IMR-90 (cell line): ENCODE measurements around the gene PTGDS.

Experiments
- CEBPB ChIP-seq: IDR thresholded peaks from 2 replicates; pipeline ENCODE4 v1.6.1; 2012; ENCODE audit warnings: low read depth, low read length, improper control_type of control experiment
- CHD1 ChIP-seq: IDR thresholded peaks from 2 replicates; pipeline ENCODE4 v1.6.1; 2012; ENCODE audit warnings: low read depth, low read length, improper control_type of control experiment
- CTCF ChIP-seq: conservative IDR thresholded peaks from 2 replicates; pipeline ENCODE4 v1.5.1; 2012; ENCODE audit warnings: mild to moderate bottlenecking, low read depth, low read length, improper control_type of control experiment
- FOS ChIP-seq: fragments of 150-350 bp; IDR thresholded peaks from 2 replicates; pipeline ENCODE4 v1.6.1; 2016; ENCODE audit warnings: low read depth, low read length
- MAZ ChIP-seq: IDR thresholded peaks from 2 replicates; pipeline ENCODE4 v1.6.1; 2012; ENCODE audit warnings: low read depth, mild to moderate bottlenecking, low read length, improper control_type of control experiment, moderate library complexity, borderline replicate concordance
- MXI1 ChIP-seq: IDR thresholded peaks from 2 replicates; pipeline ENCODE4 v1.6.1; 2012; ENCODE audit warnings: low read depth, mild to moderate bottlenecking, low read length, moderate library complexity, borderline replicate concordance
- NFE2L2 ChIP-seq: fragments of 150-350 bp; IDR thresholded peaks from 2 replicates; pipeline ENCODE4 v1.6.1; 2016; ENCODE audit warnings: low read depth, mild to moderate bottlenecking, low read length
- POLR2A ChIP-seq: IDR thresholded peaks from 2 replicates; pipeline ENCODE4 v1.6.1; 2012; ENCODE audit warnings: mild to moderate bottlenecking, low read depth, low read length
- RAD21 ChIP-seq: IDR thresholded peaks from 2 replicates; pipeline ENCODE4 v1.6.1; 2012; ENCODE audit warnings: low read length, improper control_type of control experiment
- RCOR1 ChIP-seq: IDR thresholded peaks from 2 replicates; pipeline ENCODE4 v1.6.1; 2012; ENCODE audit warnings: mild to moderate bottlenecking, low read length, improper control_type of control experiment; ENCODE audit not compliant: insufficient replicate concordance
- RFX5 ChIP-seq: IDR thresholded peaks from 2 replicates; pipeline ENCODE4 v1.8.0; 2012; ENCODE audit warnings: low read depth, mild to moderate bottlenecking, low read length, moderate library complexity
- SMC3 ChIP-seq: fragments of 150-350 bp; IDR thresholded peaks from 2 replicates; pipeline ENCODE4 v1.6.1; 2016; ENCODE audit warnings: low read depth, mild to moderate bottlenecking, antibody characterized with exemption, low read length, moderate library complexity
- TF ChIP-seq, protein P1 (sequence below): fragments of 150-350 bp; IDR thresholded peaks from 2 replicates; pipeline ENCODE4 v1.6.1; 2016; ENCODE audit warnings: low read depth, mild to moderate bottlenecking, low read length, moderate library complexity, borderline replicate concordance
- TF ChIP-seq, protein P2 (sequence below): fragments of 150-350 bp; IDR thresholded peaks from 2 replicates; pipeline ENCODE4 v1.6.1; 2017; ENCODE audit warnings: mild to moderate bottlenecking, antibody characterized with exemption, low read length, low read depth

GRCh38 chr9:136952876-136953770, 24.2 kb upstream of the PTGDS start:
- TF ChIP-seq POLR2A (no peak), CEBPB (no peak), MXI1 (no peak), CHD1 (no peak), CTCF (no peak), NFE2L2 (no peak), SMC3 (no peak), MAZ (no peak), RCOR1 (no peak), FOS (no peak), RFX5 (no peak), RAD21 (no peak)
- TF ChIP-seq, protein P1, sequence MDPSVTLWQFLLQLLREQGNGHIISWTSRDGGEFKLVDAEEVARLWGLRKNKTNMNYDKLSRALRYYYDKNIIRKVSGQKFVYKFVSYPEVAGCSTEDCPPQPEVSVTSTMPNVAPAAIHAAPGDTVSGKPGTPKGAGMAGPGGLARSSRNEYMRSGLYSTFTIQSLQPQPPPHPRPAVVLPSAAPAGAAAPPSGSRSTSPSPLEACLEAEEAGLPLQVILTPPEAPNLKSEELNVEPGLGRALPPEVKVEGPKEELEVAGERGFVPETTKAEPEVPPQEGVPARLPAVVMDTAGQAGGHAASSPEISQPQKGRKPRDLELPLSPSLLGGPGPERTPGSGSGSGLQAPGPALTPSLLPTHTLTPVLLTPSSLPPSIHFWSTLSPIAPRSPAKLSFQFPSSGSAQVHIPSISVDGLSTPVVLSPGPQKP: no peak
- TF ChIP-seq, protein P2, sequence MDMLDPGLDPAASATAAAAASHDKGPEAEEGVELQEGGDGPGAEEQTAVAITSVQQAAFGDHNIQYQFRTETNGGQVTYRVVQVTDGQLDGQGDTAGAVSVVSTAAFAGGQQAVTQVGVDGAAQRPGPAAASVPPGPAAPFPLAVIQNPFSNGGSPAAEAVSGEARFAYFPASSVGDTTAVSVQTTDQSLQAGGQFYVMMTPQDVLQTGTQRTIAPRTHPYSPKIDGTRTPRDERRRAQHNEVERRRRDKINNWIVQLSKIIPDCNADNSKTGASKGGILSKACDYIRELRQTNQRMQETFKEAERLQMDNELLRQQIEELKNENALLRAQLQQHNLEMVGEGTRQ: no peak
